T-helper 1 cell (primary cell): ENCODE data around the gene TUBGCP6.
"Not testable (repeated sequence)": the region's sequence is repeated elsewhere in the genome, so short reads cannot be mapped to it uniquely, and the experiment has no call there.

Experiments used
- DNase-seq, 5 donors: peaks; one replicate each; pipeline ENCODE4 v3.0.0-alpha.2; 2012 to 2020

Gene TUBGCP6

DNA sequence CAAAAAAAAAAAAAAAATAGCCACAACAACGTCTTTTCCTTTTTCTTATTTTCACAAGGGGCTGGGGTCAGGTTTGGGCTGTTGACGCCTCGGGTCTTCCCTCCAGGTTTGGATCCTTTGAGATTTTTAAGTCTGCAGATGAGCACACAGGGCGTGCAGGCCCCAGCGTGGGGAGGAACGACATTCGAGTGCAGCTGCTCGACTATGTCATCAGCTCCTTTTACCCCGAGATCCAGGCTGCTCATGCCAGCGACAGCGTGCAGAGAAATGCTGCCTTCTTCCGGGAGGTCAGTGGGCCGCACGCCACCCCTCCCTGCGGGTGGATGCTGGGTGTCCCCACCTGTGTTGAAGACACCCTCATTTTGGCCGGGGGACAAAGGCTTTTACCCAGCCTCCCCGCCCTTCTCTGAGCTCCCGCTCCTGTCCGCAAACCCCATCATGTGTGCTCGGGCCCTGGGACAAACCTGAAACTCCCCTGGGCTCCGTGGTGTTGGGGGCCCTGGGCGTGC lies 36.3 kb downstream of the TUBGCP6 start:
- no peak for DNase-seq

DNA sequence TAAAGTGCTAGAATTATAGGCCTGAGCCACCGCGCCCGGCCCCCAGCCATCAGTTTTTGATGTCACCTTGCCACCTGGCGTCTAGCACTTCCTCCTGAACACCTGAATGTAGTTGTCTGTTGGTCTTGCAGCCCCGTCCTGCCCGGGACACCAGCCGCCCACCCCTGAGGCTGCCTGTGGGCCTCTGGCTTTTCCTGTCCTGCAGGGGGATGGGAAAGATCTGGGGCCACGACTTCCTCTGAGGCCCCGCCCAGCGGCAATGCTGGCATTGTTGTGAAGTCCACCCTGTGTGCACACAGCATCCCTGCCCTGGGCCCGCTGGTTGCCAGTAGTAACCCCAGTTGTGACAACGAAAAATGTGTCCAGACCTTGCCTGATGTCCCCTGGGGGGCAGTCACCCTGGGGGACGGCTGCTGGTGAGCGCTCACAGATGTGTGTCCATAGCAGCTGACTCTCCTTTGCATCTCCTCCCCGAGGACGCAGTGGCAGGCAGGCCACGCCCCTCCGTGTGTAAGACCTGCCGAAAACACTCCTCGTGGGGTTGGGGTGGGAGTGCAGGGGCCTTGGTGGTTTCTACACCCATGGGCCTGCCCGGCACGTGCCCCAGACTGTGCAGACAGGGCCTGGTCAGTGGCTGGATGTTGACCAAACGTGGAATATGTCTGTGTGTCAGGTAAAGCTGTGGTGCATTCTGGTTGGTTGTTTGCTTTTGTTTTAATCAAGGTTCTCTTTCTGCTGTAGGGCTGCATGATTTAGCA lies 37.3 kb downstream of the TUBGCP6 start:
- no peak for DNase-seq

DNA sequence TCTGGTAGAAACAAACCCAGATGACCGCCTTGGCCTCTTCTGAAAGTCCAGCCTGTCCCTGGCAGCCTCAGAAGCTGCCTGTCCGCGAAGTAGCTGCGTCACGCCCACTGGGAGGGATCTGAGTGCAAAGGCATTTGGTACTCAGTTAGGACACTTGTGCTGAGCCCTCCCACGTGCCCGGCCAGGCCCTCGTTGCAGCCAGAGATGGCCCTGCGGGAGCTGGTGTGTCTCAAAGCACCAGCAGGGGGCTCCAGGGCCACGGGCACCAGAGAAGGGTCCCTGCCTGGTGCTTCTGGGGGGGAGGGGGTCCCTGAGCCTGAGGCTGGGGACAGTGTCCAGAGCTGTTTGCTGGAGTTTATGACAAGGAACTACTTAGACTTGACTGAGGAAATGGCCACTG lies 38.2 kb downstream of the TUBGCP6 start:
- DNase-seq = peak in 1 of 5 donors; percentile 1

DNA sequence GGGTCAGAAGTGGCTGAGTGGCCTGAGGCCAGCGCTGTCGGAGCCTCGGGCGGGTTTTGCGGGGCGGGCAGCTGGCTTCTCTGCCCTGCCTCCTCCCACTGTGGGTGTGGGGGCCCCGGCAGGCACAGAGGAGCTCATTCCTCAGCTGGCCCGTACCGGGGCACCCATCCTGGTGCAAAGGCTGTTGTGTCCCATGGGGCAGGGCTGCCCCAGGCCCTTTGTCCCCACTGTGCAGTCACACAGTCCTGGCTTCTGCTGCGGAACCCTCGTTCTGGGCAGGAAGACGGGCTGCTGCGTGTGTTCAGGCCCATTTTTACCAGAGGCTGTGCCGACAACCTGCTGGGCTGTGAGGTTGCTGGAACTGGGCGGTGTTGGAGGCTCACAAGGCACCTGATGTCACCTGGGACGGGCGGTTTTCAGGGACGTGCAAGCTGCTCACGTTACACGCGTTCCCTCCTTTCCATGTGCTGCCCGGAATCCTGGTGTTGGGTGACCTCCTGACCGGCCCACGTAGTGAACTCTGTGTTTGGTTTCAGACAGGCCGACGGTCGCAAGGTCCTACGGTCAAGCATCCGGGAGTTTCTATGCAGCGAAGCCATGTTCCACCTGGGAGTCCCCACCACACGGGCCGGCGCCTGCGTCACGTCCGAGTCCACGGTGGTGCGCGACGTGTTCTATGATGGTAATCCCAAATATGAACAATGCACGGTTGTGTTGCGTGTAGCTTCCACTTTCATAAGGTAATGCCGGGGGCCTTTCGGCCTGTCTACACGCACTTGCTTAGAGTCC lies 38.8 kb downstream of the TUBGCP6 start:
- DNase-seq = no peak

DNA sequence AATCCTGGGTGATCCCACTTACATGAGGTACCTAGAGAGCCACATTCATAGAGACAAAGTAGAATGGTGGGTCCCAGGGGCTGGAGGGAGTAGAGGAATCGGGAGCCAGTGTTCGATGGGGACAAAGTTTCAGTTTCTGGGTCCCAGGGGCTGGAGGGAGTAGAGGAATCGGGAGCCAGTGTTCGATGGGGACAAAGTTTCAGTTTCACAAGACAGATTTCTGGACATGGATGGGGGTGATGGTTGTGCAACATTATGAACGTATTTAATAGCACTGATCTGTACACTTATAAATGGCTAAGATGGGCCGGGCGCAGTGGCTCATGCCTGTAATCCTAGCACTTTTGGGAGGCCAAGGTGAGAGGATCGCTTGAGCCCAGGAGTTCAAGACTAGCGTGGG lies 39.8 kb downstream of the TUBGCP6 start:
- DNase-seq = not testable (repeated sequence)

DNA sequence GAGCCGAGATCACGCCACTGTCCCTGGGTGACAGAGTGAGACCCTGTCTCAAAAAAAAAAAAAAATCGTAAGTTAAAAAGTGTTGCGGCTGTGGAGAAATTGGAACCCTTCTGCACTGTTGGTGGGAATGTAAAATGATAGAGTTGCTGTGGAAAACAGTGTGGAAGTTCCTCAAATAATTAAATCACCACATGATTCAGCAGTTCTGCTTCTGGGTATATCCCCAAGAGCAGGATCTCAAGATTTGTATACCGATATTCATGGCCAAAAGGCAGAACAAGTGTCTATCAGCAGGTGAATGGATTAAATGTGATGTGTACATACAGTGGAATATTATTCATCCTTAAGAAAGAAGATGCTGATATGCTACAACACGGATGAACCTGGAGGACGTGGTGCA lies 40.3 kb downstream of the TUBGCP6 start:
- DNase-seq = no peak

DNA sequence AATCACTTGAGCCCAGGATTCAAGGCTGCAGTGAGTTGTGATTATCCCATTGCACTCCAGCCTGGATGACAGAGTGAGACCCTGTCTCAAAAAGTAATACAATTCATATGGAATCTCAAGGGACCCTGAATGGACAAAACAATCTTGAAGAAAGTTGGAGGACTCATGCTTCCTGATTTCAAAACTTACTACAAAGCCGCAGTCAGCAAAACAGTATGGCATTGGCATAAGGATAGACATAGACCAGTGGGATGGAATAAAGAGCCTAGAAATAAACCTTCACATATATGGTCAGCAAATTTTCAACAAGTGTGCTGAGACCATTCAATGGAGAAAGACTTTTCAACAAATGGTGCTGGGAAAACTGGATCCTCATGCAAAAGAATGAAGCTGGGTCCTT lies 41.5 kb downstream of the TUBGCP6 start:
- no peak for DNase-seq

DNA sequence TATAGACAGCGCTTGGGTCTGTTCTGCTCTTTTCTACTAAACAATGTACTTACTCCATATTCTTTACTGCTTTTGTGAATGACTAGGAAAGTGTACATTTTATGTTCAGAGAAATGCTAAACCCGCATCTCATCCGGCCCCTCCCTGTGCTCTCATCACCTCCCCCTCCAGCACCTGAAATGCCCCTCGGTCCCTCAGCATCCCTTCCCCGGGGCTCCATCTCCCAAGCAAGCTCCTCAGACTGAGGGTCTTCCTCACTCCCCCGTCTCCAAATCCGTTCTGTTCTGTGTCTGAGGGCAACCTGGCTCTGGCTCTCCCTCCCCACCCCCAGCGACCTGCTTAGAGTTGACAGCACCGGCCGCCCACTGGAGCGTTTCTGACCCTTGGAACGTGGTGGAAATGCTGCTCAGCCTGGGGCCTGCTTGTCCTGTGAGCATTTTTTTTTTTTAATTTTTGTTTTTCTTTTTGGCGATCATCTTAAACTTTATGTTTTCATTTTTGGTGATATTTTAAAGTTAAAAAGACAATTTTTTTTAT lies 42.6 kb downstream of the TUBGCP6 start:
- DNase-seq = no peak

DNA sequence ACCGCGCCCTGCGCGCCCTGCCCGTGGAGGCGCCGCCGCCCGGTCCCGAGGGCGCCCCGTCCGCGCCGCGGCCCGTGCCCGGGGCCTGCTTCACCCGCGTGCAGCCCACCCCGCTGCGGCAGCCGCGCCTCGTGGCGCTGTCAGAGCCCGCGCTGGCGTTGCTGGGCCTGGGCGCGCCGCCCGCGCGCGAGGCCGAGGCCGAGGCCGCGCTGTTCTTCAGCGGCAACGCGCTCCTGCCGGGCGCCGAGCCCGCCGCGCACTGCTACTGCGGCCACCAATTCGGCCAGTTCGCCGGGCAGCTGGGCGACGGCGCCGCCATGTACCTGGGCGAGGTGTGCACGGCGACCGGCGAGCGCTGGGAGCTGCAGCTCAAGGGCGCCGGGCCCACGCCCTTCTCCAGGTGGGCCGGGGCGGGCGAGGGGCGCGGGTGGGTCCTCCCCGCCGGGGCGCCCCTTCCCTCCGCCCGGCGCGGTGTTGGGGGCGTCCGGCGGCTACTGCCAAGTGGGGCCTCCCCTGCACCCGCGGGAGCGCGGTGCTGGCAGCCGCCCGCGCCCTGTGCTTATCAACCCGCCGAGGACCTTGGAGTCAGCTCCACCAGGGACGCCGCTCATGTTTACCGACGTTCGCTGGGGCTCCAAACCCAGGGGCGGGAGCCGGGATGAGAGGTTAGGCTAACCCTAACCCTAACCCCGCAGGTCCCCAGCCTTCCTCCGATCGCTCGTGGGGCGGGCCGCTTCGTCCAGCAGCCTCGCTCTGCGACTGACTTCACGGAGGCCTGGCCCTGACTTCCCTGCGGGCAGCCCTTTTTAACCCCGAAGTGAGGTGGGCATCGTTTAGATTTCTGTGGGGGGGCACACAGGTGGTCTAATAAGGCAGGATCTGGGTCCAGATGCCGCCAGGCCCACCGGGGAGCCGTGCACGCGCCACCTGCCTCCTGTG lies 43.4 kb downstream of the TUBGCP6 start:
- no peak for DNase-seq

DNA sequence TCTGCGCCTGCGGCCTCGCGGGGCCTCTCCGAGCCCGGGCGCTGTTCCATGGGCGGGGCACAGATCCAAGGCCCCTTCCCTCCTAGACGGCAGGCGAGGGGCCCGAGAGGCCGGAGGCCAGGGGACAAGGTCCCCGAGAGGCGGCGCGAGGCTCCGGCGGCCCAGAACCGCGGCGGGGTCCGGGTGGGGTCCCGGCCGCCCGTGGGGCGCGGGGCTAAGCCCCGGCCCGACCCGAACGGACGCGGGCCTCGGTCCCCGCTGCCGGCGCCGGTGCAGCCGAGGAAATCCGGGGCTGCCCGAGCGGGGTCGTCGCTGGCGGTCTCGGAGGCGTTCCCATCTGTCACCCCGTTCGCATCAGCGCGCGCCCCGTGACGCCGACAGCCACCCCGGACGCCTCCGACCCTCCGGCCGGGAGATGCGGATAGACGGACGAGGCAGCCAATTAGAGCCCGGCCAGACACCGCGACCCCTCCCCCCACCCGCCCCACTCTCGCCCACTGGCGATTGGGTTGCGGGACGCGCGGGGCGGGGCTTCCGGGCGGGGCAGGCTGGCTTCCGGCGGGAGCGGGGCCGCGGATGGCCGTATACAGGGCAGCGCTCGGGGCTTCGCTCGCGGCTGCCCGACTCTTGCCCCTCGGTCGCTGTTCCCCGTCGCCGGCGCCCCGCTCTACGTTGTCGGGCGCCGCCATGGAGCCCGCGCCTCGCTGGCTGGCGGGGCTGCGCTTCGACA lies 44.2 kb downstream of the TUBGCP6 start, which contains the start of gene SELENOO:
Gene SELENOO (plus strand): TSS at position 551 of the 730 bp plus-strand sequence. CDS start 26 bp downstream, at position 577.
- DNase-seq = peak; percentile 79 to 92 (median 85)

DNA sequence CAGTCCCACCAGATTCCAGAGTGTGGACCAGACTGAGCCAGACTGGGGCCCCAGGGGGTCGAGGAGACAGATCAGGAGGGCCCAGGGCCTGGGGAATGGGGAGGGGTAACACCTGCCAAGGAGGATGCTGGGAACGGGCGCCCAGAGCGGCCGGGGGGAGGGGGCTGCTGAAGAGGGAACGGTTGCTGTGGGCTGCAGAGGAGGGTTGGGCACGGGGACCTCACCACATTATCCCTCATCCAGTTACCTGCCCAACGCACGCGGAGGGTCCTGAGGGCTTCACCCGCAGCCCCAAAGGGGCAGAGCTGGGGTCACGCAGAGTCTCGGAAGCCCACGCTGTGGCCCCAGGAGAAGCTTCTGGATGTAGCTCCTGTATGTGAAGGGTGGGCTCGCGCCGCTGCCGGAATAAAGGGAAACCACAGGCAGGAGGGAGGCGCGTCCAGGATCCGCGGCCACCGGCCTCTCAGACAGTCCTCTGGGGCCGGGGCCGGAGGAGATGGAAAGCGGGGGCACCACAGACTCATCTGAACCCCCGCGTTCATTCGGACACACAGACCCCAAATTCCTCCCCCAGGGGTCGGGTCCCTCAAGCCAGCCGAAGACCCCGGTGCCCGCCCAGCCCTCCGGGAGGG lies 44.9 kb downstream of the TUBGCP6 start:
- DNase-seq = no peak

DNA sequence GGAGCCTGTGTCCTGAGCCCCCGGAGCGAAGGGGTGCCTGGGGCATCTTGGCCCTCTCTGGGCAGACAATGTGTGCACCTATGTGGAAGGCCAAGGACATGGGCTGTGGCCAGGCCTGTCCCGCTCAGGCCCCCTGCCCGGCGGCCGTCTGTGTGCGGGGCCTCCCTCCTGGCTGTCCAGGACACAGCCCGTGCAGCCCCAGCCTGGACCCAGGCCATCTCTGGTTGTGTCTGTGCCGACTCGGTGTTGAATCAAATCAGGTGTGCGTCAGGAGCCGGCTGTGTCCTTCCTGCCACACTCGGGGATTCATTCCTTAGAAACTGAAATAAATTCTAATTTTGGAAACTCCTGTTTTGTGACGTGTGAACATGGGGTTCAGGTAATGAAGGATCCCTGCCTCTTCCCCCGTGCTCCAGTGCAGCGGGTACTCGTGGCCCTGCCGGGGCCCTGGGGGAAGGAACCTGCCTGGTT lies 45.5 kb downstream of the TUBGCP6 start:
- DNase-seq = no peak

DNA sequence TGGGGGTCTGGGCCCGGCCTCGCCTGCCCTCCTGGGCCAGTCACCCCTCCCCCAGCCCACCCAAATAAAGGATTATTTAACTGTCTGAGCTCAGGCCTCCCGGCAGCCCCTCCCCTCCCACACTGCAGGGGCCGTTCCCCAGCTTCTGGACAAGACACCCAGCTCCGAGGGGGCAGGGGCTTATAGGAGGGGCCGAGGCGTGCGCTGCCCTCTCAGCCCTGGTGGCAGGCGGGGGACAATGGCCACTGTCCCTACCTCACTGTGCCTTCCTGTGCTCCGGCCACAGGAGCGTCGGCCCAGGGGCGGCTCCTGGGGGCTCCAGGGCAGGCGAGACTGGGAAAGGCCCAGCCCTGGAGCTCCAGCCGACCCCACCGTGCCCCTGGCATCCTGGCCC lies 46.2 kb downstream of the TUBGCP6 start:
- DNase-seq = no peak

DNA sequence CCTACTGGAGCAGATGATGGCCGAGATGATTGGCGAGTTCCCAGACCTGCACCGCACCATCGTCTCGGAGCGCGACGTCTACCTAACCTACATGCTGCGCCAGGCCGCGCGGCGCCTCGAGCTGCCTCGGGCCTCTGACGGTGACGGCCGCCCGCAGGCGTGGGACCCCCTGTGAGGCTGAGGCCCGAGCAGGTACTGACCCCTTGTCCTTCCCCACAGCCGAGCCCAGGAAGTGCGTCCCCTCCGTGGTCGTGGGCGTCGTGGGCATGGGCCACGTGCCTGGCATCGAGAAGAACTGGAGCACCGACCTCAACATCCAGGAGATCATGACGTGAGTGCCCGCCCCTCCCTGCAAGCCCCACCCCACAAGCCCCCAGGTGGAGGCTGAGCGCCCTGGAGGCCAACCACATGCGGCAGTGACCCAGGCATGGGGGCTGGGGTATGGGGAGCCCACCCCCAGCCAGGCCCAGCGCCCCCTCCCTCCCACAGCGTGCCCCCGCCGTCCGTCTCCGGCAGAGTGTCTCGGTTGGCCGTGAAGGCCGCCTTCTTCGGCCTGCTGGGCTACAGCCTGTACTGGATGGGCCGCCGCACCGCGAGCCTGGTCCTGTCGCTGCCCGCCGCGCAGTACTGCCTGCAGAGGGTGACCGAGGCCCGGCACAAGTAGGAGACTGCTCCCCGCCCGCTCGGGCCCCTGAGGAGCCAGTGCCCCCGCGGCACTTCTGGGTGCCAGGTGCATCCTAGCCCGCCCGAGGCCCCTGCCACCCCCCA lies 46.8 kb downstream of the TUBGCP6 start:
- DNase-seq = no peak

DNA sequence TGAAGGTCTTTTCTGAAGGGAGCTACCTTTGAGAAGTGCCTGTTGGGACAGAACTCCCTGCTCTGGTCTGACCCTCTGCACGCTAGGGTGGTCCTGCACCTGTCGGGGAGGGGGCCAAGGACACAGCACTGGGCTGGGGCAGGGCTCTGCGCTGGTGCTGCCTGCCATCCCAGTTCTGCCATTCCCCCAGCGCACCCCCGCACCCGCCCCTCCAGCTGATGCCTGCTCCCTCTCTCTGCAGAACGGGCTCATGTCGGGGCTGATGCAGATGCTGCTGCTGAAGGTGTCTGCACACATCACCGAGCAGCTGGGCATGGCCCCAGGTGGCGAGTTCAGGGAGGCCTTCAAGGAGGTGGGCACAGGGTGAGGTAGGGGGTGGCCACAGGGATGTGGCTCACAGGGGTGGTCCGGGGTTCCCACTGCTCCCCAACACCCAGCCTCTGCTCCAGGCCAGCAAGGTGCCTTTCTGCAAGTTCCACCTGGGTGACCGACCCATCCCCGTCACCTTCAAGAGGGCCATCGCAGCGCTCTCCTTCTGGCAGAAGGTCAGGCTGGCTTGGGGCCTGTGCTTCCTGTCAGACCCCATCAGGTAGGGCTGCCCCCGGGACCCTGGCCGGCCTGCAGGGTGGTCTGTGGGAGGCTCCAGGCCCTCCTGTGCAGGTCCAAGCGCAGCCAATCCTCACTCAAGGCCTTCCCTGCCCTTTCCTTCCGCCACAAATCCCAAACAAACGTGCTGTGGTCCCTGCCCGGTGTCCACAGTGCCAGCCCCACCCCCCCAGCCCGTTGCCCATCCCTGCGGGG lies 47.6 kb downstream of the TUBGCP6 start:
- DNase-seq = no peak

DNA sequence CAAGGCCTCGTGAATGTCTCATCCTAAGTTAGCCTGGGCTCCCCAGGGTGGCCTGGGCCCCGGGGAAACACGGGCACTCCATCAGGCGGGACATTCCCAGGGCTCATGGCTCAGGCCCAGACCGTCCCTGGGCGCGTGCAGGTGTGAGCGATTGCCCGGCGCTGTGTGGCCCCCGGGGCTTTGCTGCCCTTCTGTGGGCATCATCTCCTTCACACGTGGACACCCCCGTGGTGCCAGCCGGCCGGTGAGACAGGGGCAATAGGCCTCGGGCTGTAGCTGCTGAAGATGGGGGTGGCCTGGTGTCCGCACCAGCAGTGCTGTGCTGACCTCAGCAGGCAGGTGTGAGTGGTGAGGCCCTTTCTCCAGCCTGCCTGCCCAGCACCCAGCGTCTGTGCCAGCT lies 48.6 kb downstream of the TUBGCP6 start:
- DNase-seq = no peak

DNA sequence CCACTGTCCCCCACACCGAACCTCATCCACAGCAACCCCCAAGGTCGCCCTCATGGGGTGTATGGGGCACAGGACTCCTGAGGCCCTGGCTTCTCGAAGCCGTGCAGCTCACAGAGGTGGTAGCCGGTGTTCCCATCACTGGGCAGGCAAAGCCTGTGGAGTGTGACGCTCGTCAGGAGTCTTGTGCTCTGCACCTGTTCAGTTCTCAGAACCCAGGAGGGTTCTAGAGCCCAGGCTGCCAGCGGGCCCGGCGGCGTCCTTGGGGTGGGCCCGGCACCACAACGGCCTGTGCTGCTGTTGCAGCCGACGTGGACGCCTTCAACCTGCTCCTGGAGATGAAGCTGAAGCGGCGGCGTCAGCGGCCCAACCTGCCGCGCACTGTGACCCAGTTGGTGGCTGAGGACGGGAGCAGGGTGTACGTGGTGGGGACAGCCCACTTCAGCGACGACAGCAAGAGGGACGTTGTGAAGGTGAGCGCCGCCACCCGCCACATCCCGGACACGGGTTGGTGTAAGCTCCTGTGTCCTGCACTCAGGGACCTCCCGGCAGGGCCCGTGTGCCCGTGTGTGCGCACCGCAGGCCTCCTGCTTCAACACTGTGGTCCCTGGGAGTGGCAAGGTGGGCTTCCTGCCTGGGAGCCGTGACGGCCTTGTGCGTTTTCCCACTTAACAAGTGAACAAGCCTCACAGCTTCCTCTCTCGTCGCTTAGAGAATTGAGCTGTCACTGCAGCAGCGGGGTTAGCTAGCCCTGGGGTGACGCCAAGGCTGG lies 50.6 kb downstream of the TUBGCP6 start:
- DNase-seq = no peak

DNA sequence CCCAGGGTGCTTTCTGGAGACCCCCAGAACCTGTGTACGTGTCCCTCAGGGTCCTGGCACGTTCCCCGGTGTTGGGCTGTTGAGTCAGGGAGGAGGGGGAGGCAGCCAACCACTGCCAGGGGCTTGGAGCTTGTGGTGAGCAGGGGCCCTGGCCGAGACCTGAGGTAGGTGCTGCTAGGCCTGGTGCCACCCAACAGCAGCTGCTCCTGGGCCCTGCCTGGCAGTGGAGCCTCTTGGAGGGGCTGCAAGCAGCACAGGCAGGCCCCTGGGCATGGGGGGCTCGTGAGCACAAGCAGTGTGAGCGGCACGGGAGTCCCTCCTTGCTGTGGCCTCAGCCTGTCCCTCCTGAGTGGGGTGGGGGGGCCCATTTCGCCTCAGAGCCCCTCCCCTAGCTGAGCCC lies 51.2 kb downstream of the TUBGCP6 start:
- no peak for DNase-seq
